ENCODE measurements around the gene CHMP3.
"Not testable (repeated sequence)": the region's sequence is repeated elsewhere in the genome, so short reads cannot be mapped to it uniquely, and the experiment has no call there.

CHMP3 gene

DNA sequence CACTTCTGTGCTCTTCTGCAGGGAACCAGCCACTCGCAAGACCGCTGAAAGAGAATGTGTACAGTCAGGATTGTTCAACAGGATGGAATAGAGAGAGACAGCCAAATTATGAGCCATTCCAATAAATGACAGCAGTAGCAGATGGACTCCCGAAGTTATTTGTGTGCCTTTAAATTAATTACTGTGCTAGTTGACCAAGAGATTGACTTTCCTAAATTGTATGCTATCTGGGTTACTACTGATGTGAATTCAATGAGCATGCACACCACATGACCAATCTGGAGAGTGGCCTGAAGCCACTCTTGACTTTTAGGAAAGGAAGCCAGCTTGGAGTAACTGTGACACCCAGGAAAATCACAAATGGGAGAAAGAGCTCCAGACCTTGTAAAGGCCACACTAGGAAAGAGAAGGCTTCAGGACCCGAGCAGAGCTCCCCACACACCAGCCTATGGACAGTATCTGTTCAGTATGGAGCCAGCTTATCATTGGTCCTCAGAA, 52.8 kb downstream of the CHMP3 start:
- no peak for DNase-seq (ENCODE audit: low read depth in 2 of 2)

DNA sequence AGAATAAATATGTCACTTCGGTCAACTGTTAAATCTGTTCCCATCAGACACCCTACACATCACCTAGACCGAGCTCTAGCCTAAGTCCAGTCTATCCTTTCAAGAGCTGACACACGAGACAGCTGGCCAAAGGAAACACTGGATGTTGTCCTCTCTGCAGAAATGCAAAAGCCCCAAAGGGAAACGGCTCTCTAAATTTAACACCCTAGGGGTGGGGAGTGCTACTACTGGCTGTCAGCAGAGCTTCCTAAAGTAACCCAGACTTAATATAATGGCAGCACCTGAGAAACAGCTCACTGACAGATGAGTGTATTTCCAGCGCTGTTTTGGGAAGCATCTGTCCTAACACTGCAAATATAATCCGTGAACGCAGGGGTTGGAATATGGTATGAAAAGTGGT, 55.6 kb downstream of the CHMP3 start:
- no peak for DNase-seq (ENCODE audit: low read depth in 2 of 2)

DNA sequence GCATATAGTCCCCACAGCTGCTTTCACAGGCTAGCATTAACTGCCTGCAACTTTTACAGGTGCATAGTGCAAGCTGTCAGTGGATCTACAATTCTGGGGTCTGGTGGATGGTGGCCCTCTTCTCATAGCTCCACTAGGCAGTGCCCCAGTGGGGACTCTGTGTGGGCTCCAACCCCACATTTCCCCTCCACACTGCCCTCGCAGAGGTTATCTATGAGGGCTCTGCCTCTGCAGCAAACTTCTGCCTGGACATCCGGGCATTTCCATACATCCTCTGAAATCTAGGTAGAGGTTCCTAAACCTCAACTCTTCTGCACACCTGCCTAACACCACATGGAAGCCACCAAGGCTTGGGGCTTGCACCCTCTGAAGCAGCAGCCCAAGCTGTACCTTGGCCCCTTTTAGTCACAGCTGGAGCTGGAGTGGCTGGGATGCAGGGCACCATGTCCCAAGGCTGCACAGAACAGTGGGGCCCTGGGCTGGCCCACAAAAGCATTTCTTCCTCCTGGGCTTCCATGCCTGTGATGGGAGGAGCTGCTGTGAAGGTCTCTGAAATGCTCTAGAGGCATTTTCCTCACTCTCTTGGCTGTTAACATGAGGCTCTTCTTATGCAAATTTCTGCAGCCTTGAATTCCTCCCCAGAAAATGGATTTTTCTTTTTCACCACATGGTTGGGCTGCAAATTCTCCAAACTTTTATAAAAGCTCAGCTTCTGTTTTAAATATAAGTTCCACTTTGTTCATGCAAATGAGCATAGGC, 62.7 kb downstream of the CHMP3 start:
- DNase-seq (ENCODE audit: low read depth in 2 of 2) = no peak

DNA sequence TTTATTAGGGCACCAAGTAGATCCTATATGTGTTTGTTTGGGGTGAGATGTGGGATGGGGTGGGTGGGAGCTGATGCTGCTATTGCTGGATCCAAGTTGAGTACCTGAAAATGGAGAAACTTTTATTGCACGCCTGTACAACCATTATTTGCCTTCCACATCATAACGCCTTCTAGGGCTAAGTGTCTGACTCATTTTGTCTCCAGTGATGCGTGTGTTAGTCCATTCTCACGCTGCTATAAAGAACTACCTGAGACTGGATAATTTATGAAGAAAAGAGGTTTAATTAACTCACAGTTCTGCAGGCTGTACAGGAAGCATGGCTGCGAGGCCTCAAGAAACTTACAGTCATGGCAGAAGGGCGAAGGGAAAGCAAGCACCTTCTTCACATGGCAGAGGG, 63.9 kb downstream of the CHMP3 start:
- no peak for DNase-seq (ENCODE audit: low read depth in 2 of 2)

DNA sequence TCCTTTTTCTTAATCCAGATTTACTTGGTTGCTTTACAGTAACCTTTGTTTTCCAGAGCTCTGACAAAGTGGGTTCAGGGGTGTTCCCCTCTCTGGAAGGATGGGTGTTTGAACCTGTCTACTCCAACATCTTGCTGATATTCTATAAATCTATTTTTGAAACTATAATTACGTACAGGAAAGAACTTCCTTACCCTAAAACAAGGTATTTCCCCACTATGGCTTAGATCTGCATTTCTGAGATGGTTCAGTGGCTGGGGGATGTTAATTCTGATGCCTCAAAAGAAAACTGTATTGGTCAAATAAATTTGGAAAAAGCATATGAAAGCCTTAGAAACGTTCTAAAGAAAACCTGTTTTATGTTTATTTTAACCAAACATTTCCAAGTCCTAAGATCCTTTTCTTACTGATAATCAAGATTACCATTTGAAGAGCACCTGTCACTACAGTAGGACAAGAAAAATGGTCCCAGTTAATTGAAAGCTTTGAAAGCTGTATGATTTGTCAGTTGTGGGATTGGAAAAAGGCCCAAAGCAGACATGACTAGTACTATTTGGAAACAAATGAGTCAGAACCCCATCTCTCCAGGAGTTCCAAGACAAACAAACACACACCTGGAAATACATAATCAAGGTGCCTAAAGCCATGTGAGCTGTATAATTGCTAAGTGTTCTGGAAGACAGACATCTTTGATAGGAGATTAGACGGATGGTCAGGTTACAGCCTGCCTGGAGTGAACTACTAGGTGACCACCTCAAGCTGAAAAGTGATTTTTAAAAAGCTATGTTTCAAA, 64.6 kb downstream of the CHMP3 start:
- no peak for DNase-seq (ENCODE audit: low read depth in 2 of 2)

DNA sequence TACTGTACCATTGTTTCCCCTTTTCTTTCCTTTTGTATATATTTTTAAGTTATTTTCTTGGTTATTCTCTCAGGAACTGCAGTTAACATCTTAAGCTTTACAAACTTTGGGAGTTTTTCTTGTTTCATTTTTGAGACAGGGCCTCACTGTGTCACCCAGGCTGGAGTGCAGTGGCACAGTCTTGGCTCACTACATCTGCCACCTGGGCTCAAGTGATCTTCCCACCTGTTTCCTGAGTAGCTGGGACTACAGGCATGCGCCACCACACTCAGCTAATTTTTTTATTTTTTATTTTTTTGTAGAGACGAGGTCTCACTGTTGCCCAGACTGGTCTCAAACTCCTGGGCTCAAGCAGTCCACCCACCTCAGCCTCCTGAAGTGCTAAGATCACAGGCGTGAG, 66.9 kb downstream of the CHMP3 start:
- DNase-seq (ENCODE audit: low read depth in 2 of 2) = not testable (repeated sequence)

DNA sequence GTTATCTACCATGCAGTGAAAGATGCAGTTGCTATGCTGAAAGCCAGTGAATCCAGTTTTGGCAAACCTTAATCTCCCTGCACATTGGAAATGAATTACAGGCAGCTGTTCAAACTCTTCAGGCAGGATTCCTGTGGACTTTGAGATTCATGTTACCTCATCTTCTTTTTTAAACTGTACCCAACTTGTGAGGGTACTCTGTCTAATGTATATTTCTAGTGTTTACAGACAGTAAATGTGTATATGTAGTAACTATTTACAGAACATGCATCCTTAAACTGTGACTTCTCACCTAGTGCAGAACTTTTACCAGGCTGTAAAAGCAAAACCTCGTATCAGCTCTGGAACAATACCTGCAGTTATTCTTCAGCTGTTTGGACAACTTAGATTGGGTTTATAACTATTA, 71.2 kb downstream of the CHMP3 start:
- no peak for DNase-seq (ENCODE audit: low read depth in 2 of 2)

DNA sequence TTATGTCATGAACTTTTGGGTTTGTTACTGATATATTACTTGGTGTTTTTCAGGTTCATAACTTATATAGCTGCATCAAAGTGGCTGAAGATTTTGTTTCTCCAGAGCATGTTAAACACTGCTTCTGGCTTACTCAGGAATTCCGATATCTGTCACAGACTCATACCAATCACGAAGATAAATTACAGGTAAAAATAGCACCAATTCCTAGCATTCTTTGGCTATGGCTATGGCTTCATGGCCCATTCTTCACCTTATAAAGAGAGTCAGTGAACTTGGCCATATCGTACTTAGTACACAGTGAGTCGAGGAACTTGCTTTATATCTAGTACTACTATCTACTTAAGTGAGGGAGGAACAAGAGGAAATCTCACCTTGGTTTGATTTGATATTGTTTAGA, 72.2 kb downstream of the CHMP3 start:
- DNase-seq (ENCODE audit: low read depth in 2 of 2) = no peak

DNA sequence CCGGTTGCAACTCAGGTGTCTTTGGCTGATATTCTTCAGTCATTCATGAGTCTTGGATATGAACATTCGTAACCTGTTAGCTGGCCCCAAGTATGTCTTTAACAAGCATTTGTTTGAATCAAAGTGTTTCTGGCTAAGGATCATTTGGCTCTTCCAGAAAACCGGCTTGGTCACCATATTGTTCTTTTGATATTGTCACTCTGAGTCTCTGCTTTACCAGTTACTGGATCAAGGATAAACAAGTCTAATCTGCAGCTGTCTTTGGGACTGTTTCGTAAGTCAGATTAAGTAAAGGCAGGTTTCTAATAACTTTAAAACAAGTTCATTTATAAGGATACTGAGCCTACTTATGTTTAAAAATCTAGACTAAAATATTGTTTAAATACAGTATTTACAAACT, 73.0 kb downstream of the CHMP3 start:
- no peak for DNase-seq (ENCODE audit: low read depth in 2 of 2)

DNA sequence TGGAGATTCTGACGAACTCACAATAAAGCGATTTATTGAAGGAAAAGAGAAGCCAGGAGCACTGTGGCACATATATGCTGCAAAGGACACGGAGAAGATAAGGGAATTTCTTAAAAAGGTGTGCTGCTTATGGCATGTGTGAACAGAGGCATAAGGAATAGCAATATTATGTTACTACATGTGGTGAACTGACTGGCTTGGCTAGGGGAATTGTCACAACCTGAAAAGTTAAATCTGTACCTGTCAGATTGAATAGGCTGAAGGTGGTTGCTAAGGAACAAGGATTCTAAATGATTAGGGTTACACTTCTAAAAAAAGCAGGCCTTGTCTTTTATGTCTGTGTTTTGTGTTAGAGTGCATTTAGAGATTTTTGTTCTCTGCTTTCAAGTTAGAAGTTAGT, 73.7 kb downstream of the CHMP3 start:
- no peak for DNase-seq (ENCODE audit: low read depth in 2 of 2)

DNA sequence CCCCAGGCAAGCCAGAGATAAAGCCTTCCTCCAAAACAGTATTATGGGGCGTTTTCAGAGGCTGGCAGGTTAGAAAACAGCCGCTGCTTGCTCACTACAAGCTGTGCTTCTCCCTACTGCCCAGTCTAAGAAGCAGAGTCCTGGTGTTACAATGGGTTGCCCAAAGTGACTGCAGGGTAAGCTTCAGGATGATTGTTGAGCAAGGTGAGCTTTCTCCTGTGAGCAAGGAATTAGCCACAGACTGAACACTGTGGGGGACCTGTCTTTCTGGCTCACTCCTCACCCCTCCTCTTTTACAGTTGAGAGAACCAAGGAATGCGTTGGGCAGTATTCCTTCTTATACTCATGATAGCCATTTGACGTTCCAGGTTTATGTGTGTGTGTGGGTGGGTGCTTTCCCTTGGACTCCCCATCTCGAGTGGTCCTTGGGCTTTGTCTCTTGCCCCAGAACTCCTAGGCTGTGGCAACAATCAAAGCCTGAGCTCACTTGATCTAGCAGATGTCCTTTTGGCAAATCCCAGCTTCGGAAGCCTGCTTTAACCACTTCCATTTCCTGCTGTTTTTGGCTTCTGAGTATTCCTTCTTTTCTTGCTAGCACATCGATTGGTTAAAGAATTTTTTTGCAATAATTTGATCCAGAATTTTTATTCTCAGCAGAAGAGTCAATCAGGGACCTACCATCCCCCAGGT, 74.5 kb downstream of the CHMP3 start:
- DNase-seq (ENCODE audit: low read depth in 2 of 2) = no peak

DNA sequence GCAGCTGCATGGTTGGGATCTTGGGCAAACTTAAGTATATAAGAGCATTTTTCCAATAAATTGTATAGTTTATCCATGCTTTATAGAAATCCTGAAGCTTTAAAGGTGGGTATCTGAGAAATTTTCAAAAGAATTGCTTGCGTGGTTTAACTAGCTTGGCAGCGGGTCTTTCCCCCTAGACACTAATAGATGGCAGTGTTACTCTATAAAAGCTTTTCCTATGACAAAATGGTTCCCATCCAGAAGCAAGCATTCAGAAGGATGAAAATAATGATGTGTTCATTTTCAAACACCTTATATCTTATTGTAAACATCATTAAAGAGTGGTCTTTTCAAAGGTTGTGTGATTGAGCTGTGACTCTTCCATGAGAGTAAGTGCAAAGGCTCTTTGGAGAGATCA, 76.2 kb downstream of the CHMP3 start:
- DNase-seq (ENCODE audit: low read depth in 2 of 2) = no peak

DNA sequence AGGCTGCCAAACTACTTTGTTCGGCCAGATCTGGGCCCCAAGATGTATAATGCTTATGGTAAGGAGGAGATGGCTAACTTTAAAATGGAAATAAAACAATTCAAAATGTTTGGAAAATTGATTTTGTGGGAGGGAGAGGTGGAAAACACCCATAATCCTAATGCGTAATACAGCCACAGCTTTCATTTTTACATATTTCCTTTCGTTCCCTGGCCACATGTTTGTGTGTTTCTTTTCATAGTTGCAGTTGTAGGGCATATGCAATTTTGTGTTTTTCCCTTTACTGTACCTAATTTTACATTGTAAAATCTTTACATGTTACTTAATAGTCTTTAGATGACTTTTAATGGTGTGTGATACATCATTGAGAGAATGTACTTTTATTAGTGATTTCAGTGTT, 77.4 kb downstream of the CHMP3 start:
- DNase-seq (ENCODE audit: low read depth in 2 of 2) = no peak

DNA sequence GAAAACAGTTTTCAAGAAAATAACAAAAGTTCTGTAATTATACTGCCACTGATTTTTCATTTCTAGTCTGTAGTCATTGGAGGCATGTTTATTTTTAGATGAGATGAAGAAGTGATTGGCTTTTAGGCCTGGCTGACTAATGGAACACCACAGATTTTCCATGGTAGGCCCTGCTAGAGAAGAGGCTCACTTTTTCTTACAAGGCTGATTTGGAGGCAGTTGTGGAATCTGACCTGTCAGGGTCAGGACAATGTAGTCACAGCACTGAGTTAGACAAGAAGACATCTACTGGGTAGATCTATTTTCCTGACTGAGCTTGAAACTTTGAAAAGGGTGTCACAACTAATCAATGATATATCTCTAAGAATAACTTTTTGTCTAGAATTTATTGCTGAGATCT, 78.1 kb downstream of the CHMP3 start:
- DNase-seq (ENCODE audit: low read depth in 2 of 2) = no peak

DNA sequence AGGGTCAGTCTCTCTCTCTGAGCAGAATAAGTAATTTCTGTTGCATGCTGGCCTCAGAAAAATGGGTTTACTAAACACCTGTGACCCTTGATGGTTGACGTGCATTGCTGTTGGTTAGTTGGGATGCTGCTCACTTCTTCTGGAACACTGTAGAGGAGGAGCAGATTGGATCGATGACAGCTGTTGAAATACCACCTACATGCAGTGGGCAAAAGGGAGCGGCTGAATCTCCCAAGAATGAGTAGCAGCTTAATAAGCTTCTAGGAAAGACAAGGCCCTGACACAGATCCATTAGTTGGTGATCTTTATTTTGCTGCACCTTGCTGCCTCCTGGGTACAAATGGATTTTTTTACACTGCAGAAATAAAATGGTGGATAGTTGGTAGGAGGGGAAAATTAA, 78.9 kb downstream of the CHMP3 start:
- no peak for DNase-seq (ENCODE audit: low read depth in 2 of 2)

DNA sequence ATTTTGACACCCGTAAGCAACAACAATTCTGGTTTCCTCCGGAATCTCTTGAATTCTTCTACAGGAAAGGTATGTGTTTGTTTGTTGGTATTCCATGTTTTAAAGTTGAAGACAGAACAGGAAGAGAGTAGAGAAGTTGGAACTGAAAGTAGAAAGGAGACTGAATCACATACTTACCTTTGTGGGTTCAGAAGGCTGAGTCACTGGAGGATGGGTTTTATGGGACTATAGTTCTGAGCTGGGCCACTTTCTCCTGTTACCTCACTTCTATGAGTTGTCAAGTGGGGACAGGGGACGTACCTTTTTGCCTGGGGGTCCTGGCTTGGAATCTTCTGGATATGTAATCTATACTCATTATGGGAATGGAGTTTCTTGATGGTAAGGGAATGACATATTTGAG, 81.2 kb downstream of the CHMP3 start:
- DNase-seq (ENCODE audit: low read depth in 2 of 2) = no peak

DNA sequence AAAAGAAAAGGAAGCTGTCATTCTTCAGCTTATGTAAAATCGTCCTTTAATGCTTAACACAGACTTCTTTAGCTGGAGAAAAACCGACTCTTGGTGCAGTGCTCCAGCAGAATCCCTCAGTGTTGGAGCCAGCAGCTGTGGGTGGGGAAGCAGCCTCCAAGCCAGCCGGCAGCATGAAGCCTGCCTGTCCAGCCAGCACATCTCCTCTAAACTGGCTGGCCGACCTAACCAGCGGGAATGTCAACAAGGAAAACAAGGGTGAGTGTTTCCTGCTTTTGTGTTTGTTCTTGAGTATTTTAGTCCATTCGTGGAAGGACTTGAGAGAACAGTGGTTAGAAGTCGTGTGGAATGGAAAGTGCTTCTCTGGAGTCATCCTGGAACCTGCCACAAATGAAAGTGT, 83.1 kb downstream of the CHMP3 start:
- no peak for DNase-seq (ENCODE audit: low read depth in 2 of 2)

DNA sequence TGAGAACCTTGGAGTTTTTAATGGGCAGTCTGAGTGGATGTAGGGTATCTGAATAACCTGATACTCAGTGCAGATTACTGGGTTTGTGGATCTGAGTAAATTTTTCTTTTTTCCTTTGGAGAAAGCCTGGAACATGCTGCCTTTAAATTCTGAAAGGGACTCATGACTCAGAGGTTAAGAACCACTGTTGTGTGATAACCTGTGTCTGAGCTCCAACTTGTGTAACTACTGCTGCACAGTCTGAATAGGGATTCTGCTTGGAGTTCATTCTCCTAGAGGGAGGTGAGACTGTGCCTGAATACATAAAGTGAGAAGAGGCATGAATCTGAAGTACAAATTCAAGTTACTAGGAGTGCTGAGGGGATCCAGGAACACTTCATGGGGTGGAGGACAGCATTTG, 85.9 kb downstream of the CHMP3 start:
- no peak for DNase-seq (ENCODE audit: low read depth in 2 of 2)

DNA sequence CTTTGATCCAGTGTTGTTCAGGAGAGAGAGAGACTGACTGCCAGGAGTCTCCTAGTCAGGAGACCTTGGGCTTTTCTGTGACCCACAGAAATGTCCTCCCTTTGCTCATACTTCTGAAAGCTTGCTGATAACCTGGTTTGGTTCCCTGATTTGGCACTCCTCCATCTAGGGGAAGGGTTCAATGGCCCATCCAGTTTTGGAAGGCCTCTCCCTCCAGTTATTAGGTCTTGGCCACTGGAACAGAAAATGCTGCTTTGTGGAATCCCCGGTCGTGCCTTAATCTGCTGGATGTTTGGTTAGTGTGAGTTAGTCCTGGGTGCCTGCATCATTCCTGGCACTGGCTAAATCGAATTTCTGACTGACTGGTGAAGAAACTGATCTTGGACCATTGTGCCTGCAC, 86.3 kb downstream of the CHMP3 start:
- no peak for DNase-seq (ENCODE audit: low read depth in 2 of 2)

DNA sequence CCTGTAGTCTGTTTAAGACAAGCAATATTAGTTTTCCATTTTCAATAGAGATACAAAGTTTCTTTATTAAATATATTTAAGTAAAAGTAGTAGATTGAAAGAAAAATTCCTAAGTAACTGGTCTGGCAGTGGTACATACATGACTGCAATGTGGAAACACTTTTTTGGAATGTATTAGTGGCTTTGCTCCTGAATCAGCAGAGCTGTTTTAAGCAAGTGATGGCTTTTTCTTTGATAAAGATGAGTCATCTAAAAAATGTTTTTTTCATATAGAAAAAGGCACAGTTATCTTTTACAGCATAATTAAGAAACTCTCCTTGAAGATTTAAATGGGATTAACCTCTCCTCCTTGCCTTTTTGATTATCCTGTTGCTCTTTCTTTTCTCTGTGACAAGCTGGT, 87.2 kb downstream of the CHMP3 start:
- no peak for DNase-seq (ENCODE audit: low read depth in 2 of 2)

DNA sequence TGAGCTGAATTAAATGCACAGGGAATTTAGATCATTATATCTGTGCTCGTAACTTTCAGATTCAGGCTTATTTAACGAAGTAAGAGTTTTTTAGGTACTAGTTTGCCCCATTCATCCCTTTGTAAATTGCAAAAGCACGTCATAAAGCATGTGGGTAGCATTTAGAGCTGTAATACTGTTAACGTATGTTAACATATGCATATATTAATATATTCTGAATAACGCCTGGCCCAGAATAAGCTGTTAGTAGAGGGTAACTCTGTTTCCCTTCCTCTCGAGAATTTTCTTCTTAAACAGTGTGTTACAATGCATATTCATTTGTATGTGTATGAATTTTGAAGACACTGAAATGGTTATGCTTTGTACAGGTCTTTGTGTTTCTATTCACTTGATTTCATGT, 91.6 kb downstream of the CHMP3 start:
- DNase-seq (ENCODE audit: low read depth in 2 of 2) = no peak

DNA sequence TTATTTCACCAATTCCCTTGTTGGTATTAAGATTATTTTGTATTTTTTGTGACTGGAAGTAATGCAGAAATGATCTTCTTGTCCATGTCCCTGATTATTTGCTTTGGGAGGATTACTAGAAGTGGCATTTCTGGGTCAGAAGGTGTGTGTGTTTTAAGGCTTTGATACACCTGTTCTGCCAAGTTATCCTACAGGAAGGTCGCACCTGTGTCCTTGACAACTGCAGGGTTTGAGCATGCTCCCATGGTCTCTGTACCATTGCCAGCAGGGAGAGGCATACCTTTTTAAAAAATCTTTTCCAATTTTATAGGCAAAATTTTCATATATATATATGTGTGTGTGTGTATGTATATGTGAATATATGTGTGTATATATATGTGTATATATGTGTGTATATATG, 92.4 kb downstream of the CHMP3 start:
- no peak for DNase-seq (ENCODE audit: low read depth in 2 of 2)

All from stimulated activated CD4-positive, alpha-beta T cell treated with anti-CD3 and anti-CD28 coated beads, Interleukin-4, amount 100 ng/mL, for 48 hours (primary cell).